OCI-LY1 (cell line): ENCODE measurements around the gene PRMT7.

Source experiments
- H2AFZ ChIP-seq: fragments of 200-600 bp; sonication (generic), shearing (Covaris generic); 2 replicates; pipeline ENCODE4 v1.6.0; 2014; ENCODE audit warnings: antibody characterized with exemption, mild to moderate bottlenecking, low read length
- H3F3A ChIP-seq: fragments of 200-600 bp; sonication (generic), shearing (Covaris generic); 2 replicates; pipeline ENCODE4 v1.6.0; 2014; ENCODE audit warnings: mild to moderate bottlenecking, antibody characterized with exemption, low read length, moderate library complexity; ENCODE audit not compliant: insufficient read depth
- H3K27ac ChIP-seq: fragments of 200-600 bp; sonication (generic); 2 replicates; pipeline ENCODE4 v1.5.1; 2014; ENCODE audit warnings: low read length, mixed run types, mild to moderate bottlenecking, low read depth; ENCODE audit not compliant: poor library complexity, severe bottlenecking
- H3K27me3 ChIP-seq: fragments of 200-600 bp; sonication (generic); 2 replicates; pipeline ENCODE4 v1.6.0; 2014; ENCODE audit warnings: antibody characterized with exemption, mild to moderate bottlenecking, low read length, moderate library complexity; ENCODE audit not compliant: insufficient read depth
- H3K36me3 ChIP-seq: fragments of 200-600 bp; sonication (generic); 2 replicates; pipeline ENCODE4 v1.6.1; 2014; ENCODE audit warnings: mild to moderate bottlenecking, antibody characterized with exemption, low read length, moderate library complexity, mixed read lengths; ENCODE audit not compliant: insufficient read depth
- H3K4me1 ChIP-seq: fragments of 200-600 bp; sonication (generic); 2 replicates; pipeline ENCODE4 v1.5.1; 2014; ENCODE audit warnings: mild to moderate bottlenecking, low read length, moderate library complexity; ENCODE audit not compliant: insufficient read depth, severe bottlenecking
- H3K4me2 ChIP-seq: fragments of 200-600 bp; sonication (generic), shearing (Covaris generic); 2 replicates; pipeline ENCODE4 v1.6.1; 2014; ENCODE audit warnings: low read length
- H3K4me3 ChIP-seq: fragments of 200-600 bp; sonication (generic); 2 replicates; pipeline ENCODE4 v1.5.1; 2014; ENCODE audit warnings: low read length, low read depth, mild to moderate bottlenecking, mixed read lengths; ENCODE audit not compliant: poor library complexity, severe bottlenecking
- H3K79me2 ChIP-seq: fragments of 200-600 bp; shearing (Covaris generic); 2 replicates; pipeline ENCODE4 v1.6.1; 2016; ENCODE audit warnings: mixed run types, low read length, mixed read lengths; ENCODE audit not compliant: insufficient read depth
- H3K9ac ChIP-seq: fragments of 200-600 bp; sonication (generic), shearing (Covaris generic); 2 replicates; pipeline ENCODE4 v1.6.1; 2014; ENCODE audit warnings: mild to moderate bottlenecking, low read length, mixed read lengths
- H3K9me2 ChIP-seq: fragments of 200-600 bp; sonication (generic), shearing (Covaris generic); 2 replicates; pipeline ENCODE4 v1.6.1; 2014; ENCODE audit warnings: low read depth, mild to moderate bottlenecking, low read length, mixed read lengths
- H3K9me3 ChIP-seq: fragments of 200-600 bp; shearing (Covaris generic); 2 replicates; pipeline ENCODE4 v1.6.1; 2014; ENCODE audit warnings: low read length, mixed read lengths
- H4K20me1 ChIP-seq: fragments of 200-600 bp; sonication (generic), shearing (Covaris generic); 2 replicates; pipeline ENCODE4 v1.6.0; 2016; ENCODE audit warnings: mild to moderate bottlenecking, low read length; ENCODE audit not compliant: insufficient read depth
- CTCF ChIP-seq: fragments of 200-600 bp; sonication (generic), shearing (Covaris generic); IDR thresholded peaks from 2 replicates; pipeline ENCODE4 v1.5.1; 2017; ENCODE audit warnings: mild to moderate bottlenecking, antibody characterized with exemption, low read length, moderate library complexity, mixed read lengths
- EZH2 ChIP-seq: fragments of 200-600 bp; sonication (generic), shearing (Covaris generic); IDR thresholded peaks from 2 replicates; pipeline ENCODE4 v1.8.0; 2017; ENCODE audit warnings: borderline replicate concordance, mixed run types, mild to moderate bottlenecking, antibody characterized with exemption, low read length, moderate library complexity, mixed read lengths

The PRMT7 gene

GRCh38 chr16:68351991-68352431 lies 41.2 kb downstream of the PRMT7 start:
- Histone ChIP-seq H3K4me3 (no peak overlapping the region), H4K20me1 (no peaks in the 10 kb centered on the region), H3K9me3 (no peaks in the 10 kb centered on the region), H3K36me3 (peaks cover 94% of the 10 kb centered on the region), H2AFZ (no peak overlapping the region), H3K4me1 (peaks cover 10% of the 10 kb centered on the region), H3F3A (no peaks in the 10 kb centered on the region), H3K4me2 (no peak overlapping the region), H3K9me2 (no peaks in the 10 kb centered on the region), H3K9ac (no peak overlapping the region), H3K27ac (no peak overlapping the region), H3K27me3 (no peaks in the 10 kb centered on the region), H3K79me2 (no peaks in the 10 kb centered on the region)
- TF ChIP-seq EZH2 (no peak), CTCF (no peak)

DNA sequence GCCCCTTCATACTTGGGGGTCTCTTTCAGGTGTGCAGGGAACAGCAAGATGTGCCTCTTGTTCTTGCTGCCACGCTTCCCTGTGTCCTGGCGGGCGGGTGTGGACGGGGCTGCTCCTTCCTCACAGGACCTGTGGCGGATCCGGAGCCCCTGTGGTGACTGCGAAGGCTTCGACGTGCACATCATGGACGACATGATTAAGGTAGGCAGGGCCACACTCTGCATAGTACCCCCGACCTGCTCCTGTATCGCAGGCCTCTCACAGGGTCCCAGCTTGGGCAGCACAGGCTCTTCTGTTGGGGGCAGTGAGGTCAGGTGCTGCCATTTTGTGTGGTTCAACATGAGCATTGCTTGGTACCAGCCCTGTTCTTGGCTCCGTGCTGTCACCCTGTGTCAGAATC lies 42.5 kb downstream of the PRMT7 start:
- Histone ChIP-seq H3K4me3 (no peak overlapping the region), H3K79me2 (no peaks in the 10 kb centered on the region), H4K20me1 (no peaks in the 10 kb centered on the region), H3K9me3 (no peaks in the 10 kb centered on the region), H2AFZ (no peak overlapping the region), H3F3A (no peaks in the 10 kb centered on the region), H3K27me3 (no peaks in the 10 kb centered on the region), H3K9ac (no peak overlapping the region), H3K4me1 (no peaks in the 10 kb centered on the region), H3K9me2 (no peaks in the 10 kb centered on the region), H3K4me2 (no peak overlapping the region), H3K27ac (no peak overlapping the region), H3K36me3 (peaks cover 97% of the 10 kb centered on the region)
- TF ChIP-seq EZH2 (no peak), CTCF (no peak)

DNA sequence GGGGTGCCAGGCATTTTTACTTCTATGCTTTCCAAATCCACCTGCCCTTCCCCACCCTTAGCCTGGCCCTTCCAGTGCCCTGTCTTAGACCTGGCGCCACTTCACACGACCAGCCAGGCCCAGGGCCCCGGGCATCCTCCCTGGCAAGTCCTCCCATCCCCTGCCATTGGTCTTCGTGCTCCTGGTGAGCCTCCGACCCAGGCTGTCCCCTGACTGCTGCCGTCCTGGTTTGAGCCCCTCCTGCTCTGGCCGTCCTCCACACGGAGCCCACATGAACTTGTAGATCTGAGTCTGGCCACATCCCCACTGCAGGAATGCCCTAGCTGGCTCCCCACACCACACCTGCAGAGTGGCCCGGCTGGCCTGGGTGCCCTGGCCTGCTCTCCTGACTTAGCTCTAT lies 44.0 kb downstream of the PRMT7 start:
- no peaks in the 10 kb centered on the region for H3K79me2 ChIP-seq
- no peaks in the 10 kb centered on the region for H3K27me3 ChIP-seq
- no peak overlapping the region for H3K27ac ChIP-seq
- no peaks in the 10 kb centered on the region for H3F3A ChIP-seq
- no peaks in the 10 kb centered on the region for H4K20me1 ChIP-seq
- no peaks in the 10 kb centered on the region for H3K9me2 ChIP-seq
- peaks cover 94% of the 10 kb centered on the region for H3K36me3 ChIP-seq
- H3K4me1 ChIP-seq = no peaks in the 10 kb centered on the region
- no peak overlapping the region for H3K4me3 ChIP-seq
- no peak overlapping the region for H3K4me2 ChIP-seq
- no peak for TF ChIP-seq EZH2
- TF ChIP-seq CTCF = no peak
- no peak overlapping the region for H3K9ac ChIP-seq
- no peak overlapping the region for H2AFZ ChIP-seq
- no peaks in the 10 kb centered on the region for H3K9me3 ChIP-seq
